HG03196 (cell line): ENCODE results near the gene KLHL24.
A peak's percentile ranks its signal among the peaks of the same experiment; 100 is the strongest.
"Not testable (repeated sequence)": the region's sequence is repeated elsewhere in the genome, so short reads cannot be mapped to it uniquely, and the experiment has no call there.

Source experiments
- ATAC-seq: cut with Tn5 transposase; IDR thresholded peaks from one replicate; pipeline ENCODE4 v1.9.1; 2021; ENCODE audit not compliant: unreplicated experiment

The KLHL24 gene

DNA sequence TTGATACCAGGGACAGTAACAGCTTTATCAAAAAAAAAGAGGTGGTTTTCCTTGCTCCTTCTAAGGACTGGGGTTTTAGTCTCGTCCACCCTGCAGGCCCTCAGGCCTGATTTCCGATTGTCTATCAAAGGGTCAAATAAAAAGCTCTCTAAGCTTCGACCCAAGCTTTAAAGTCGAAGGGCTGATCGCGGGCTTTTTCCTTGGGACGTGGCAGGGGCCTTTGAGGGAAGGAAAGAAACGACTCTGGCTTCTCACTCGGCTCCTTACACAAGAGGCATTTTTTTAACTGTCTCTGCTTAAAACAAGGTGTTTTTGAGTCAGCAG, 354 bp upstream of the KLHL24 start:
- ATAC-seq: no peak

DNA sequence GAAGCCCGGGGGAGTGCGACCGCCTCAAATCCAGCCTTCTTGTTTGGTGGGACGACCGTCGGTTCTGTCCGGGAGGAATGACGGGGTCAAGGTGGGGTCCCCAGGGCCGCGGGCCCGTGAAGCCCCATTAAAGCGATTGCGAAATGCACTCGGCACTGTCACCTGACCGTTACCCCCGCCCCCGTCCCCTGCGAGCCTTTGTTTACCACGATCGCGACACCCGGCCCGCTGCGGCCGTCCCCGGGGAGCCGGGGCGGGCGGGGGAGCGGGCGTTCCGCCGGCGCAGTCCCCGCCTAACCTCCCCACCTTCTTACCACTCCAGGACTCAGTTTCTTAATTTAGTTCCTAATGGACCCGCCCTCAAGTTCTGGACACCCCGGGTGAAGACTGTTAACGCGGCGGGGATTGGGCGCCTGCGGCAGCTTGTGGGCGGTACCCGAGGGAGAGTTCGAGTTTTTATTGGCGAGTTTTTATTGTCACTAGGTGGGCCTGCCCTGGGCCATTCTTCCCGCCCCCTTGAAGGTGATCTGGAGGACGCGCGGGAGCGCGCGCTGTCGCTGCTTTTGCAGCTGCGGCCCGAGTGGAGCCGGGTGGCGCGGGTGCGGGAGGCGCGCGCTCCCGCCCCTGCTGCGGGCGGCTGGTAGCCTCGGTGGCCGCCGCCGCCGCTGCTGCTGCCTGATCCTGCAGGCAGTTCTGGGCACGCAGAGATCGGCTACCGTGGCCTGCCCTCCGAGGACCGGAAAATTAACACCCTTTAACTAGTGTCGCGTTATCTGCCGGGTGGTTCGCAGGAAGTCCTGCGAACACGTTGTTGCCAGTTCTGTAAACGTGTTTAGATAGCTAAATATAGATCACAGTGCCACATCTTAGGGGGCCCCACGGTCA, 1.0 kb downstream of the KLHL24 start:
- ATAC-seq: peak; percentile 88

DNA sequence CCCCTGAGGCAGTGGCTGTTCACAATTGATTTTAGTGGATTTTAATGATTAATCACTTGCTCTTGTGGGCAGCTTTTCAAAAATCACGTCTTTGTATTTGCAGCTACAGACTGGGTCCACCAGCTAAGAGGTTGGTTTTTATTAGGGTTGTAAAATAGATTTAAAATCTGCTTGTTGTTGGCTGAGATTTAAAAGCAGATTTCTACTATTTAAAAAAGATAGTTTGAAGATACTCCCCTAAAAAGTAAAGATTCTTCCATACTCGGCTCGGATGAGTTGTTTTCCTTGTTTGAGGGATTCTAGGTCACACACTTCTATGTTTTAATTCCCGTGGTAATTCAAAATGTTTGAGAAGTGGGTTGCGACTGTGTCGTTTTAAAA, 1.7 kb downstream of the KLHL24 start:
- ATAC-seq: no peak

DNA sequence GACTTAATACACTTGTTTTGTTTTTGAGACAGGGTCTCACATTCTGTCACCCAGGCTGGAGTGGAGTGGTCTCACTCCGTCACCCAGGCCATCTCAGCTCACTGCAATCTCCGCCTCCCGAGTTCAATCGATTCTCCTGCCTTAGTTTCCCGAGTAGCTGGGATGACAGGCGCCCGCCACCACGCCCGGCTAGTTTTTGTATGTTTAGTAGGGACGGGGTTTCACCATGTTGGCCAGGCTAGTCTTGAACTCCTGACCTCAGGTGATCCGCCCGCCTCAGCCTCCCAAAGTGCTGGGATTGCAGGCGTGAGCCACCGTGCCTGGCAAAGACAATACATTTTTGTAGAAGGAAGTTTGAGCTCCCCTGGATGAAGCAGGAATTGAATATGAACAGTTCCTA, 2.2 kb downstream of the KLHL24 start:
- not testable (repeated sequence) for ATAC-seq

DNA sequence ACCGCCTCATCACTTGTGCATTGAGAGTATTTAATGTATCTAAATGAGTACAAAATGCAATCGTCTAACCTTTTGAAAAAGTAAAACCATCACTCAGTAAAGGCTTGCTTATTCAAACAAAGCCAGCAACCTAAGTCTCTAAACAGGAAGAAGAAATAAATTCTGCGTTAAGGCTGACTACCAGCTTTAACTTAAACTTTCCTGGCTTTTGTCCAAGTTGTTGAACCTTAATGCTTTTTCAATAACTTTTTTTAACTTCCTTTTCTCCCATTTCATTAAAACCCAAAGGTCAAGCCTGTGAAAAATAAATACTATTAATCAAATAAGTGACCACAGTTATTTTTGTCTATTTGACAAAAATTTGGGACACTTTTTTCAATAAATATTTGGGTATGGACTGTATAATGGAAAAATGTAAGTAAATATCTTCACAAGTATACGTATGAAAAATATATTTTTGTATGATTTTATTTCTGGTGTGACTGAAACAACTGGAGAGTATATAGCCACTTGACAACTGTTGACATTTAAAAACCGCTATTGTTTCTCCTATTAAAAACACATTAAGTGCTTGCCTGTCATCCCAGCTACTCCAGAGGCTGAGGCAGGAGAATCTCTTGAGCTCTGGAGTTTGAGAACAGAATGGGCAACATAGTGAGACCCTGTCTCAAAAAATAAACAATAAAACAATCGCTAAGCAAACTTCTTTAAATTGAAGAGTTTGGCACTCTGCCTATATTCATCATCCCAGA, 2.9 kb downstream of the KLHL24 start:
- no peak for ATAC-seq

DNA sequence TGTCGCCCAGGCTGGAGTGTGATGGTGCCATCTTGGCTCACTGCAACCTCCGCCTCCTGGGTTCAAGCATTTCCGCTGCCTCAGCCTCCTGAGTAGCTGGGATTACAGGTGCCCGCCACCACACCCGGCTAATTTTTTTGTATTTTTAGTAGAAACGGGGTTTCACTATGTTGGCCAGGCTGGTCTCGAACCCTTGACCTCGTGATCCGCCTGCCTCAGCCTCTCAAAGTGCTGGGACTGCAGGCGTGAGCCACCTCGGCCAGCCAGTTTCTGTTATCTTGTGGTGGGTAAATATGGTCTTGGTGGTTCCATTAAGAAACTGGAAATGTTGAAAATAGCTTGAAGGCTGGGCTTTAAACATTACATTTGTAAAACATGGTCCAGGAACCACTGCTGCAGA, 5.2 kb downstream of the KLHL24 start:
- ATAC-seq: not testable (repeated sequence)

DNA sequence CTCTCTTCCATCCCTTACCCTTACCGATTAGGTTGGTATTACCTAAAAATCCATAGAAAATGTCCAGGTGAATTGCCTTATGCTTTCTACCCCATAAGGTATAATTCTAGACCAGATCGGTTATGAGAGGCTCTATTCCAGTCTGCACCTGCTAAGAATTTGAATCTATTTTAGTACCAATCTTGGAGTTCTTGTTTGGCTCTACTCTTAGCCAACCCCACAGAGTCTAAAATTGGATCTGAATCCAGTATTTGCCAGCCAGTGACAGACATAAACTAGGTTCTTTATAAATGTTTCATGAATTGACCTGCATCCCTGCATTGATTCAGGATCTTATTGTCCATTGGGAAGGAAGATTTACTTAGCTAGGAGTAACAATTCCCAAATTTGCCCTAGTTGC, 6.5 kb downstream of the KLHL24 start:
- no peak for ATAC-seq

DNA sequence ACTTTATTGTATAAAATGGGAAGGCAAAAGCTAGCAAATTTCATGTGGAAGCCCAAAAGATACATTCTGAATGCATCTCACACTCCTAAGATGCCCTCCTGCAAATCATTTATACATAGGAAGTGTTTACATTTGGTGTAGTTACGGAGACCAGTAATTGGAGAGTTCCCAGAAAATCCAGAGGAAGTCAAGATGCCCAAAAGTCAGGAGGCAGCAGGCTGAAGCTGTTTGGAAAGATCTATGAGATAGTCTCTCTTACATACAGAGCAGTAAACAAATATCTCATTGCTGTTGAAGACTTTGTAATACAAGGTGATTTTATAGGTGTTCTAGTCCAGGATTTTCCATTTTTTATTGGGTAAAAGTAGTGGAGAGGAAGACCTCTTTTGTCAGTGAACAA, 8.8 kb downstream of the KLHL24 start:
- no peak for ATAC-seq

DNA sequence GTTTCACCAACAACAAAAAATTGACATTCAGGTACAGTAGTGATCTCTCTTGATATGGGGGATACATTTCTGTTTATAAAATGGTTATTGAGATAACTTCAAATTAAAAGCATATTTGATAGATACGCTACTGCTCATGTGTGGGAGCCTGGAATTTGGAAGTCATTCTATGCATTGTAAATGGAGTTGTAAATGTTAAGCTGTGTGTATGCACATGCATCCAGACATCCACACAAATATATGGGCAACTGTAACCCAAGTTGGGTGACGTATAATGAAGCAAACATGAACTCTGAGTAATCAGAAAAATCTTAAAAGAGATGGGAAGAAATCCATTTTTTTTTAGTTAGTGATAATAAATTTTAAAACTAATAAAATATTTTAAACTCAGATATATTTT, 9.8 kb downstream of the KLHL24 start:
- ATAC-seq: no peak

DNA sequence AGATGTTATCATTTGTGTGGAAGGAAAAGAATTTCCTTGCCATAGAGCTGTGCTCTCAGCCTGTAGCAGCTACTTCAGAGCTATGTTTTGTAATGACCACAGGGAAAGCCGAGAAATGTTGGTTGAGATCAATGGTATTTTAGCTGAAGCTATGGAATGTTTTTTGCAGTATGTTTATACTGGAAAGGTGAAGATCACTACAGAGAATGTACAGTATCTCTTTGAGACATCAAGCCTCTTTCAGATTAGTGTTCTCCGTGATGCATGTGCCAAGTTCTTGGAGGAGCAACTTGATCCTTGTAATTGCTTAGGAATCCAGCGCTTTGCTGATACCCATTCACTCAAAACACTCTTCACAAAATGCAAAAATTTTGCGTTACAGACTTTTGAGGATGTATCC, 15.1 kb downstream of the KLHL24 start:
- ATAC-seq: no peak

DNA sequence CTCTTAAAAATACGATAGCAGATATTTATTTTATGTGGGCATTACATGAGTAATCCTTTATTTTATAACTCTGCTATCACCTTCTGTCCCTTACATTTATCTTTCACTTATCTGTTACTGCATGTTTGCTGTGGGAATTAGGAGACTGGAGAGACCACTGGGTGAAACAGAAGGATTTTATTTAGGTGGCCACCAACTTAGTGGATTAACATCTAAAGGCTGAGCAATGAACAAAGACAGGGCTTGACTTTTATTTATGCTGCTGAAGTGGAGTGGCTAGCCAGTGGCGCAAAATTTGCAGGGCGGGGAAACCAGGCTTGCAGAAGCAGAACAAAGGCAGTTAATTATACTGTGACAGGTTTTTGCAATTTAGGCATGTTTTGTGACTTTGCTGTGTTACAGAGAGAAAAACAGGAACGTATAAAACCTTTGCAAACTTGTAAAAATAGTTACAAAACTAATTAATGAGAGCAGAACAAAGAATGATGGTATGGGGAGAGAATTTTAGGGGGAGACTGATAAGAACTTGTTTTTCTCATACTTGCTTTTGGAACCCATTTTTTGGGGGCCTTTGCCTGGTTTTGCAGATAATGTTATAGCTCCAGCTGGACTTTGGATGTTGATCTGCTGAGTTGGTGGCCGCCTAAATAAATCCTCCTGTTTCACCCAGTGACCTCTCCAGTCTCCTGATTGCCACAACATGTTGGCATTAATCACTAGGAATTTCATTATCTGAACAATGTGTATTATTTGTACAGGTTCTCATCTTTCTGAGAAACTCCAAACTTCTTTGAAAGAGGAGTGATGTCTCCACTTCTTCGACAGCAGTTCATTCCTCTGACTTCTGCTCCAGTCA, 18.0 kb downstream of the KLHL24 start:
- no peak for ATAC-seq

DNA sequence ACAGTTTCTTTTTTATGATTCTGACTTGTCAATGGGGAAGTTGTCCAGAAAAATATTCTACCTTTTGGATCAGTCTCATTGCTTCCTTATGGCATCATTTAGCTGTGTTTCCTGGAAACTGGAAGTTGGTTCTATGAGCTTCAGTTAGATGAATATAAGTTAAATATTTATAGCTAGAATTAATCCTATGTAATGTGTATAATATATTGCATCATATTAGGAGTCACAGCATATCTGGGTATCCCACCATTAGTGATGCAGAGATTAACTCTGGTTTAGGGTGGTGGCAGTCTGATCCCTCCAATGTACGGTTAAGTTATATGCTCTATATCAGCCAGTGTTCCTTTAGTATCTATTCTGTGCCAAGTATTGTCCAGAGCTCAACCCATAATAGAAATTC, 19.3 kb downstream of the KLHL24 start:
- no peak for ATAC-seq

DNA sequence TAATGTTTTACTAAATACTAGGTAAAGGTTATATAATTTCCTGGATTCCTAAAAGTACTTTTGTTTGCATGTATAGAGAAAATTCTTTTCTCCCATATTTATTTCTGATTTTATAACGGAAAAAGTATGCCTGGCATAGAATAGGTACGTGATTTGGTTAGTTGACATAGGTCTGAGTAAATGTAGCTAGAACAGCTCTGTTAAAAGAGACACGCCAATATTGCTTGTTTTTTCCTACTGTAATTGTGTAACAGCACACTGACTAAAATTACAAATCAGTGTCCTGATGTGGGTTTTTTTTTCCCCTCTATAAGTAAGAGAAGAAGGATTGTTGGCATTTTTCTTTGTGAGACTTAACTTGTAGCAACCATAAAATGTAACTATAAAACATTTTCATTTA, 26.7 kb downstream of the KLHL24 start:
- ATAC-seq: no peak

DNA sequence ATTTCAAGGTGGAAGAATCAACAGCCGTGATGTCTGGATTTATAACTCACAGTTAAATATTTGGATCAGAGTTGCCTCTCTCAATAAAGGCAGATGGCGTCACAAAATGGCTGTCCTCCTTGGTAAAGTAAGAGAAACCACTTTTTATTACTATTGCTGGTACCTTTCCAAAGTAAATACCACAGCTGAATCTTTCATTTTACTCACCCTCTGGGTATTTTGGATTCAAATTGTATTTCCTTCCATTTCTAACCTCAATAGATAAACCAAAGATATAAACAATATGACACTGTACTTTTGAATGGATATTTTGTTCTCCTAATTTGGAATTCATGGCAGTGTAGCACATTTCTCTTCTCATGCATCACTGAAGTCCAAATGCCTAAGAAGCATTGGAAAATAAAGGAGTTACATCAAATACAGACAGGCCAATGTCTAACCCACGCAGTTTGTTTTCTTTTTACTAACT, 29.5 kb downstream of the KLHL24 start:
- no peak for ATAC-seq

DNA sequence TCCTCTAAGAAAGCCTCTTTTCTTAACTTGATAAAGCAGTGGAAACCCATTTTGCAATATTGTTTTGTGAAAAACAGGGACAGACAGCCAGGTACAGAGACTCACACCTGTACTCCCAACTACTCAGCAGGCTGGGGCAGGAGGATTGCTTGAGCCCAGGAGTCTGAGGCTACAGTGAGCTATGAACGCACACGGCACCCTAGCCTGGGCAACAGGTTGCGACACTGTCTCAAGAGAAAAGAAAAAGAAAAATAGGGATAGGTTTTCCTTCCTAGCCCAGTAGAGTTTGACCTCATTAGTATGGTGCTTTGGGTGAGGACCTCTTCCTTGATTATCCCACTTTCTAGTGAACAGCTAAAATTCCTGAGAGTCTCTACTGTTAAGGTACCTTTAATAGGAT, 44.6 kb downstream of the KLHL24 start:
- ATAC-seq: no peak

DNA sequence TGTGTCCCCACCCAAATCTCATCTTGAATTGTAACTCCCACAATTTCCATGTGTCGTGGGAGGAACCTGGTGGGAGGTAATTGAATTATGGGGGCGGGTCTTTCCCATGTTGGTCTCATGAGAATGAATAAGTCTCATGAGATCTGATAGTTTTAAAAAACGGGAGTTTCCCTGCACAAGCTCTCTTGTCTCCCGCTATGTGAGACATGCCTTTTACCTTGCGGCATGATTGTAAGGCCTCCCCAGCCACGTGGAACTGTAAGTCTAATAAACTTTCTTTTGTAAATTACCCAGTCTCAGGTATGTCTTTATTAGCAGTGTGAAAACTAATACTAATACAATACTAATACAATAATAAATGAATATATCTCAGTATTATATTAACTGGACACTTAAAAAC, 52.3 kb downstream of the KLHL24 start:
- no peak for ATAC-seq

DNA sequence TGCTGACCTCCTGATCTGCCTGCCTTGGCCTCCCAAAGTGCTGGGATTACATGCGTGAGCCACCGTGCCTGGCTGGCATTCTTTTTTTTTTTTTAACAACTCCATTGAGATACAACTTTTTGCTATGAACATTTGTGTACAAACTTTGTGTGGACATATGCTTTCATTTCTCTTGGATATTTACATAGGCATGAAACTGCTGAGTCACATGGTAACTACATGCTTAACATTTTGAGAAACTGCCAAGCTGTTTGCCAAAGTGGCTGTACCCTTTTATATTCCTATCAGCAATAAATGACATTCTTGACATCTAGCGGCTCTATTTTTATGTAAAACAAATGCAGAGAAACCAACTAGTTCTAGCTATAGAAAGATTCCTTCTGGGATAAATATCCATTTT, 53.5 kb downstream of the KLHL24 start:
- ATAC-seq: no peak

DNA sequence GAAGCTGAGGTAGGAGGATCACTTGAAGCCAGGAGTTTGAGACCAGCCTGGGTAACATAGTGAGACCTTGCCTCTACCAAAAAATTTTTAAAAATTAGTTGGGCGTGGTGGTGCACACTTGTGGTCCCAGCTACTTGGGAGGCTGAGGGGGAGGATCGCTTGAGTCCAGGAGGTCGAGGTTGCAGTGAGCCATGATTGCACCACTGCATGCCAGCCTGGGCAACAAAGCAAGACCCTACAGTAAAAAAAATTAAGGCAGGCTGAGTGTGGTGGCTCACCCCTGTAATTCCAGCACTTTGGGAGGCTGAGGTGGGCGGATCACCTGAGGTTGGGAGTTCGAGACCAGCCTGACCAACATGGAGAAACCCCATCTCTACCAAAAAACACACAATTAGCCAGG, 54.2 kb downstream of the KLHL24 start:
- ATAC-seq: not testable (repeated sequence)

DNA sequence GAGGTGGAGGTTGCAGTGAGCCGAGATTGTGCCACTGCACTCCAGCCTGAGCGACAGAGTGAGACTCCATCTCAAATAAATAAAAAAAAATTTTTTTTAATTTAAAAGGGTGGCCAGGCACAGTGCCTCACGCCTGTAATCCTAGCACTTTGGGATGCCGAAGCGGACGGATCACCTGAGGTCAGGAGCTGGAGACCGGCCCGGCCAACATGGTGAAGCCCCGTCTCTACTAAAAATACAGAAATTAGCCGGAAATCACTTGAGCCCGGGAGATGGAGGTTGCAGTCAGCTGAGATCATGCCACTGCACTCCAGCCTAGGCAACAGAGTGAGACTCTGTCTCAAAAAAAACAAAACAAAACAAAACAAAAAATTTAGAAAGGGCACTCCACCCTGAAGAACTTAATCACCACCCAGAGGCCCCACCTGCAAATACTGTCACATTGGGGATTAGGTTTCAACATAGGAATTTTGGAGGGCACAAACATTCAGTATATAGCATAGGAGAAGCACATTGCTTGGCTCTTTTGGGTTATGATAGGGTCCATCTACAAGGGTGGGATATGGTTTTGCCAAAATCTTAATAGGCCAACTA, 55.1 kb downstream of the KLHL24 start:
- ATAC-seq: no peak

DNA sequence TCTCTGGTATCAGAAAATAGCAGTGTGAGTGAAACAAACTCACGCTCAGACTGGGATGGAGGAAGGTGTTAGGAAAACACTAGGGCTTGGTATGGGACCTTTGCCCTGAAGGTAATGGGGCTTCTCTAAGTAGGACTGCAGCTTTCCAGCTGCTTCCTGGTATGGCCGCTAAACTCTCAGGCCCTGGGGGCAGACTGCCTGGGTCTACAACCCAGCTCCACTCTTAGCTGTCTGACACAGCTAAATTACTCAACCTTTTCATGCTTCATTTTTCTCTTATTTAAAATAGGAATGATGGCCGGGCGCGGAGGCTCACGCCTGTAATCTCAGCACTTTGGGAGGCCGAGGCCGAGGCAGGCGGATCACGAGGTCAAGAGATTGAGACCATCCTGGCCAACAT, 57.0 kb downstream of the KLHL24 start:
- ATAC-seq: no peak
